CD4-positive, alpha-beta T cell (primary cell): ENCODE results near the gene POLE. TPM values are rescaled to one million over a fixed set of nuclear protein-coding genes. Genes with fewer than 3 reads are reported as not detected.
A peak's percentile ranks its signal among the peaks of the same experiment; 100 is the strongest.

ENCODE experiments used
- ATAC-seq: fragments of 200-7000 bp; cut with Tn5 transposase; one replicate; pipeline ENCODE4 v1.10.0; 2022; ENCODE audit warnings: mild to moderate bottlenecking; ENCODE audit not compliant: poor library complexity
- CTCF ChIA-PET: fragments of 350-600 bp; sonication (Branson Sonifier 250); formaldehyde crosslinking; loops from one replicate; lab custom pipeline; 2021; ENCODE audit warnings: antibody characterized with exemption, inconsistent platforms; lab: Charles Lee
- POLR2A ChIA-PET: fragments of 350-600 bp; sonication (Branson Sonifier 250); formaldehyde crosslinking; loops from one replicate; lab custom pipeline; 2021; ENCODE audit warnings: antibody characterized with exemption, inconsistent platforms; lab: Charles Lee
- DNase-seq, 14 experiments: peaks; one replicate each; pipeline ENCODE4 v3.0.0-alpha.2; 2013 to 2020; ENCODE audit warnings: mixed read lengths in 2 of 14
- H3K27ac ChIP-seq, 2 donors: one replicate each; pipeline versions ENCODE4 v1.5.1 to v1.7.0; 2013; ENCODE audit warnings: low read length in 2 of 2, low read depth in 1 of 2, mild to moderate bottlenecking in 1 of 2
- H3K27me3 ChIP-seq, 2 experiments: 1 replicate in 1 of 2; 2 replicates in 1 of 2; pipeline versions ENCODE4 v1.6.1 to v1.7.0; 2013; ENCODE audit warnings: low read length in 2 of 2, control low read depth in 1 of 2, mild to moderate bottlenecking in 1 of 2, moderate library complexity in 1 of 2; ENCODE audit not compliant: insufficient read depth in 2 of 2, control insufficient read depth in 1 of 2
- H3K36me3 ChIP-seq: one replicate; pipeline ENCODE4 v1.6.1; 2013; ENCODE audit warnings: low read length, control low read depth; ENCODE audit not compliant: insufficient read depth
- H3K4me1 ChIP-seq: one replicate; pipeline ENCODE4 v1.6.1; 2013; ENCODE audit warnings: low read length, control low read depth; ENCODE audit not compliant: insufficient read depth
- H3K4me3 ChIP-seq: one replicate; pipeline ENCODE4 v1.5.1; 2013; ENCODE audit warnings: mild to moderate bottlenecking, low read length, moderate library complexity
- H3K9me3 ChIP-seq, 2 experiments: 1 replicate in 1 of 2; 2 replicates in 1 of 2; pipeline versions ENCODE4 v1.6.1 to v1.7.0; 2013; ENCODE audit warnings: low read length in 2 of 2, mild to moderate bottlenecking in 2 of 2, control low read depth in 1 of 2, moderate library complexity in 1 of 2; ENCODE audit not compliant: control insufficient read depth in 1 of 2, insufficient read depth in 1 of 2
- H3K27ac Mint-ChIP-seq: one replicate; pipeline ENCODE4 v1.8.0; 2020; ENCODE audit warnings: mixed read lengths
- H3K27me3 Mint-ChIP-seq: one replicate; pipeline ENCODE4 v1.8.0; 2021; ENCODE audit warnings: mixed read lengths
- H3K36me3 Mint-ChIP-seq: one replicate; pipeline ENCODE4 v1.8.0; 2021; ENCODE audit warnings: low read depth, mixed read lengths
- H3K4me1 Mint-ChIP-seq: one replicate; pipeline ENCODE4 v1.8.0; 2021; ENCODE audit warnings: low read depth, mixed read lengths
- H3K4me3 Mint-ChIP-seq: one replicate; pipeline ENCODE4 v1.8.0; 2020; ENCODE audit warnings: mild to moderate bottlenecking, mixed read lengths
- H3K9me3 Mint-ChIP-seq: one replicate; pipeline ENCODE4 v1.8.0; 2020; ENCODE audit warnings: mixed read lengths
- CTCF ChIP-seq: fragments of 200-600 bp; IDR thresholded peaks from one replicate; pipeline ENCODE4 v1.8.0; 2022; ENCODE audit warnings: antibody characterized with exemption, mild to moderate bottlenecking
- intact Hi-C, 2 experiments: fragments of 100-400 bp; cut with DNase I in 1 of 2; cut with micrococcal nuclease in 1 of 2; formaldehyde crosslinking; loops; one replicate each; pipeline versions ENCODE4 v1.15.1 to v1.9.0; 2023 to 2025; cut with DNase I, micrococcal nuclease
- total RNA-seq, 174 experiments: library from RNA in 2 of 174; stranded (reverse) in 2 of 174; gene quantifications; one replicate each; pipeline ENCODE4 v1.2.3 and lab custom pipeline; 2021 to 2026

Gene POLE
- total RNA-seq, 2 experiments from 2014 or later, result 41.8 to 46.1 TPM

GRCh38 chr12:132710405-132711079 is 23.4 kb upstream of the POLE start, which contains the start of gene PGAM5:
Gene PGAM5, plus strand, starts transcription at chr12:132710842. Its CDS starts 35 bp downstream, at chr12:132710877.
- H3K9me3 ChIP-seq, result peaks cover 13 to 44% of the 10 kb centered on the region in 2 experiments
- intact Hi-C loops, result loop anchor here (1.0 to 10.0 kb wide), 5 partner anchors 23 to 324 kb away; partner anchors contain the start of genes POLE (in 2 of the 2), PXMP2 (in 2 of the 2), GOLGA3 (in 1 of the 2) and ZNF84 (in 1 of the 2)
- H3K27me3 ChIP-seq, result no peaks in the 10 kb centered on the region
- peaks cover 34% of the 10 kb centered on the region for H3K4me1 ChIP-seq
- H3K36me3 ChIP-seq, result peaks cover 14% of the 10 kb centered on the region
- H3K27me3 Mint-ChIP-seq, result no peaks in the 10 kb centered on the region
- H3K27ac ChIP-seq, result peak within 1 kb of the TSS; percentile 88 to 93
- H3K36me3 Mint-ChIP-seq, result peaks cover 33% of the 10 kb centered on the region
- CTCF ChIA-PET, result no interaction called here
- peak within 1 kb of the TSS; percentile 92 for H3K27ac Mint-ChIP-seq
- DNase-seq, result peak; percentile 83 to 99 (median 92)
- H3K4me1 Mint-ChIP-seq, result peaks cover 16% of the 10 kb centered on the region
- H3K9me3 Mint-ChIP-seq, result peaks cover 3% of the 10 kb centered on the region
- ATAC-seq, result peak; percentile 97
- POLR2A ChIA-PET, result interaction anchor here (0.7 to 1.9 kb wide), 10 partner anchors 10 to 222 kb away, joined by 3 to 9 read pairs (median 4); partner anchors contain the start of genes ANKLE2, CHFR and POLE
- peak within 1 kb of the TSS; percentile 93 for H3K4me3 Mint-ChIP-seq
- TF ChIP-seq CTCF, result no peak
- peak within 1 kb of the TSS; percentile 81 for H3K4me3 ChIP-seq

DNA sequence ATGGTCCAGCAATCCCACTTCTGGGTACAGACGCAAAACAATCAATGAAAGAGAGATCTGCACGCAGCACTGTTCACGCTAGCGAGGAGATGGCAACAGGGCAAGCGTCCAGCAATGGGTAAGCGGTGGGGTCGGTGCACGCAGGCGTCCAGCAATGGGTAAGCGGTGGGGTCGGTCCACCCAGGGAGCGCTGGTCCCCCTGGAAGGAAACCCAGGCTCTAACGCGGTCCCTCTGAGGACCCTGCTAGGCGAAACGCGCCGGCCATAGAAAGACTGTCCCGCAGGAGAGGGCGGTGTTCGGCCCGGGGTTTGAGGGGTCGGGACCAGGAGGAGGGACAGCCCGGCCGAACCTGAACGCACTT is 22.9 kb upstream of the POLE start:
- H3K27ac Mint-ChIP-seq, result peak overlapping the region; percentile 92
- peaks cover 16% of the 10 kb centered on the region for H3K4me1 Mint-ChIP-seq
- Histone ChIP-seq H3K27ac (peak overlapping the region; percentile 88 to 93), H3K9me3 (peaks cover 13 to 46% of the 10 kb centered on the region in 2 experiments), H3K27me3 (no peaks in the 10 kb centered on the region), H3K4me3 (peak overlapping the region; percentile 81), H3K36me3 (peaks cover 13% of the 10 kb centered on the region), H3K4me1 (peaks cover 34% of the 10 kb centered on the region)
- peaks cover 34% of the 10 kb centered on the region for H3K36me3 Mint-ChIP-seq
- H3K4me3 Mint-ChIP-seq, result peak overlapping the region; percentile 93
- H3K27me3 Mint-ChIP-seq, result no peaks in the 10 kb centered on the region
- intact Hi-C loops, result loop anchor here (1.0 to 10.0 kb wide), 4 partner anchors 23 to 325 kb away; partner anchors contain the start of genes POLE (in 2 of the 2), PXMP2 (in 2 of the 2), GOLGA3 (in 1 of the 2) and ZNF84 (in 1 of the 2)
- H3K9me3 Mint-ChIP-seq, result peaks cover 3% of the 10 kb centered on the region
- DNase-seq, result no peak
- POLR2A ChIA-PET, result interaction anchor here (0.7 to 1.9 kb wide), 8 partner anchors 14 to 199 kb away, joined by 3 to 9 read pairs (median 4); partner anchors contain the start of genes ANKLE2, CHFR and POLE
- TF ChIP-seq CTCF, result no peak
- no peak for ATAC-seq
- CTCF ChIA-PET, result no interaction called here

- no peak overlapping the region for H3K4me3 Mint-ChIP-seq
- H3K4me1 Mint-ChIP-seq, result peaks cover 16% of the 10 kb centered on the region
- peaks cover 44% of the 10 kb centered on the region for H3K36me3 Mint-ChIP-seq
- peaks cover 25% of the 10 kb centered on the region for H3K4me1 ChIP-seq
- POLR2A ChIA-PET, result interaction anchor here (1.0 kb wide), 1 partner anchor 23 kb away, joined by 3 read pairs; no protein-coding TSS in a partner anchor
- H3K27ac ChIP-seq, result peak overlapping the region in 1 of 2 donors; percentile 4
- intact Hi-C loops, result no loop called here
- peaks cover 13 to 50% of the 10 kb centered on the region in 2 experiments for H3K9me3 ChIP-seq
- no peaks in the 10 kb centered on the region for H3K36me3 ChIP-seq
- no peaks in the 10 kb centered on the region for H3K27me3 Mint-ChIP-seq
- CTCF ChIA-PET, result no interaction called here
- no peaks in the 10 kb centered on the region for H3K27me3 ChIP-seq
- no peak for TF ChIP-seq CTCF
- no peak for DNase-seq
- peaks cover 3% of the 10 kb centered on the region for H3K9me3 Mint-ChIP-seq
- H3K4me3 ChIP-seq, result no peak overlapping the region
- peak overlapping the region; percentile 54 for H3K27ac Mint-ChIP-seq
- ATAC-seq, result no peak
Measured at GRCh38 chr12:132708150-132708549, 21.0 kb upstream of the POLE start.
